ENCODE data around the gene DGKI. TPM values are rescaled to one million over a fixed set of nuclear protein-coding genes. Genes with fewer than 3 reads are reported as not detected.
A peak's percentile ranks its signal among the peaks of the same experiment; 100 is the strongest.

Gene DGKI
- total RNA-seq, 2 donors from 2014 or later, result 4.4 to 5.9 TPM

GRCh38 chr7:137601642-137602041, 245.1 kb downstream of the DGKI start:
- no peak for TF ChIP-seq CTCF (IDR thresholded peaks at IDR 0.05)
- Histone ChIP-seq H3K4me1 (no peaks in the 10 kb centered on the region), H3K27ac (no peak overlapping the region), H3K9me3 (no peaks in the 10 kb centered on the region), H3K4me3 (no peak overlapping the region), H3K27me3 (no peaks in the 10 kb centered on the region), H3K36me3 (no peaks in the 10 kb centered on the region)
- no peak for DNase-seq (ENCODE audit: low spot score)

GRCh38 chr7:137597856-137598255, 248.9 kb downstream of the DGKI start:
- no peaks in the 10 kb centered on the region for H3K36me3 ChIP-seq
- no peak for TF ChIP-seq CTCF (IDR thresholded peaks at IDR 0.05)
- DNase-seq (ENCODE audit: low spot score), result no peak
- no peaks in the 10 kb centered on the region for H3K27me3 ChIP-seq
- H3K9me3 ChIP-seq, result no peaks in the 10 kb centered on the region
- no peak overlapping the region for H3K27ac ChIP-seq
- H3K4me1 ChIP-seq, result no peaks in the 10 kb centered on the region
- H3K4me3 ChIP-seq, result no peak overlapping the region

- no peak overlapping the region for H3K27ac ChIP-seq
- H3K4me3 ChIP-seq, result no peak overlapping the region
- H3K4me1 ChIP-seq, result no peaks in the 10 kb centered on the region
- TF ChIP-seq CTCF (IDR thresholded peaks at IDR 0.05), result no peak
- H3K36me3 ChIP-seq, result no peaks in the 10 kb centered on the region
- no peak for DNase-seq (ENCODE audit: low spot score)
- no peaks in the 10 kb centered on the region for H3K9me3 ChIP-seq
- H3K27me3 ChIP-seq, result no peaks in the 10 kb centered on the region
Measured at GRCh38 chr7:137593115-137593711, 253.6 kb downstream of the DGKI start.

- no peaks in the 10 kb centered on the region for H3K4me1 ChIP-seq
- H3K4me3 ChIP-seq, result no peak overlapping the region
- no peaks in the 10 kb centered on the region for H3K36me3 ChIP-seq
- H3K27me3 ChIP-seq, result no peaks in the 10 kb centered on the region
- peak overlapping the region in 1 of 2 donors; percentile 34 for H3K27ac ChIP-seq
- TF ChIP-seq CTCF (IDR thresholded peaks at IDR 0.05), result peak; percentile 62 to 85
- DNase-seq (ENCODE audit: low spot score), result peak; percentile 62
- H3K9me3 ChIP-seq, result no peaks in the 10 kb centered on the region
Measured at GRCh38 chr7:137592232-137592896, 254.4 kb downstream of the DGKI start.

GRCh38 chr7:137591421-137591837, 255.3 kb downstream of the DGKI start:
- TF ChIP-seq CTCF (IDR thresholded peaks at IDR 0.05), result no peak
- peak overlapping the region; percentile 5 to 34 for H3K27ac ChIP-seq
- H3K36me3 ChIP-seq, result no peaks in the 10 kb centered on the region
- no peaks in the 10 kb centered on the region for H3K27me3 ChIP-seq
- H3K4me3 ChIP-seq, result no peak overlapping the region
- no peaks in the 10 kb centered on the region for H3K4me1 ChIP-seq
- DNase-seq (ENCODE audit: low spot score), result no peak
- no peaks in the 10 kb centered on the region for H3K9me3 ChIP-seq
